ENCODE data around the gene FOXQ1. TPM values are rescaled to one million over a fixed set of nuclear protein-coding genes. Genes with fewer than 3 reads are reported as not detected.

FOXQ1 gene, protein sequence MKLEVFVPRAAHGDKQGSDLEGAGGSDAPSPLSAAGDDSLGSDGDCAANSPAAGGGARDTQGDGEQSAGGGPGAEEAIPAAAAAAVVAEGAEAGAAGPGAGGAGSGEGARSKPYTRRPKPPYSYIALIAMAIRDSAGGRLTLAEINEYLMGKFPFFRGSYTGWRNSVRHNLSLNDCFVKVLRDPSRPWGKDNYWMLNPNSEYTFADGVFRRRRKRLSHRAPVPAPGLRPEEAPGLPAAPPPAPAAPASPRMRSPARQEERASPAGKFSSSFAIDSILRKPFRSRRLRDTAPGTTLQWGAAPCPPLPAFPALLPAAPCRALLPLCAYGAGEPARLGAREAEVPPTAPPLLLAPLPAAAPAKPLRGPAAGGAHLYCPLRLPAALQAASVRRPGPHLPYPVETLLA
- total RNA-seq = not detected in 2 replicates

DNA sequence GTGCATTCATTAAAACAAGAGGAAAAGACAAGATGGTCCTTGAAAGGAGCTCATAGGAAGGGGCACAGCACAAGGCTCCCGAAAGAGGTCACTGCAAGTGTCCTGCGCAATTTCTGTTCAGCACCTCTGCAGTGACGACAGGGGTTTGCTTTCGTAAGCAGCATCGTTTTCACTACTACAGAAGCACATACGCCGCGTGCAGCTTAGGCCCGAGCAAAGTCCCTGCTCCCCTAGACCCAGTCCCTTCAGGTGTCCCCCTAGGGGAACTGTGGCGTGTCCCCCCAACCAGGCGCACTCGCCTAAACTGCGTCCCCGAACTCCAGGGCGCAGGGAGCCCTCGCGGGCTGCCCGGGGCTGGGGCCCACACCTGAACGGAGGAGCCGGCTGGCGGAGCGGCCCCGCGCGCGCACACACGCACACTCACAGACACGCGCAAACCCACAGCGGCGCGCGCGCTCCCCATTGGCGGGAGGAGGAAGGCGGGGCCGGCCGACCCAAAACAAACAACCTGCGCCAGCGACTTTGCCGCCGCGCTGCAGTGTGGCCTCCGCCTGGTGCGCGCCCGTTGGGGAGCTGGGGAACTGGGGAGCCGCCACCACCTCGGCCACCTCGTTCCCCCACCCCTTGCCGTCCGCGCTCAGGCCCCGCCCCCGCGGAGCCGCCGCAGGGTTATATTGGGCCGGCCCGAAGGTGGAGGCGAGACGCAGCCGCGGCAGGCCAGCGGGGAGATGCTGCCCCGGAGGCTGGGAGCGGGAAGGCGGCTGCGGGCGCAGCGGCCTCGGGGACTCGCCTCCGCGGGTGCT, at the start of gene FOXQ1:
Gene FOXQ1 (plus strand): TSS at position 699 of the 803 bp plus-strand sequence. CDS start 607 bp downstream, outside the sequence.
- intact Hi-C loops (cut with micrococcal nuclease) = loop anchor here (2.0 kb wide), 1 partner anchor 297 kb away; the partner anchor contains the start of gene FOXC1

DNA sequence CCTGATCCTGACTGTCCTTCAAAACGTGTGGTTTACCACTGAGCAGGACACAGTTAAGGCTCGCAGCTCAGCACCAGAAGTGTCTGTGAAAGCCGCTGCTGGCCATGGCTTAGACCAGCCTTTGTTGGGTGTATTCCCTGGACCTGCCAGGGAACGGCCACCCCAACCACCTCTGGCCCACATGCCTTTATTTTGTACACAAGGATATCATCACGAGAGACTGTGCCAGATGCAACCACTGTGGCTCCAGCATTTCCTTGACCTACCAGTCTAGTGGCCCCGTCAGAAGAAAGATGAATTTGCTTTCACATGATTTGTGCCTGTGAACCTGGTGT, 49.2 kb upstream of the FOXQ1 start:
- intact Hi-C loops (cut with micrococcal nuclease) = no loop called here

DNA sequence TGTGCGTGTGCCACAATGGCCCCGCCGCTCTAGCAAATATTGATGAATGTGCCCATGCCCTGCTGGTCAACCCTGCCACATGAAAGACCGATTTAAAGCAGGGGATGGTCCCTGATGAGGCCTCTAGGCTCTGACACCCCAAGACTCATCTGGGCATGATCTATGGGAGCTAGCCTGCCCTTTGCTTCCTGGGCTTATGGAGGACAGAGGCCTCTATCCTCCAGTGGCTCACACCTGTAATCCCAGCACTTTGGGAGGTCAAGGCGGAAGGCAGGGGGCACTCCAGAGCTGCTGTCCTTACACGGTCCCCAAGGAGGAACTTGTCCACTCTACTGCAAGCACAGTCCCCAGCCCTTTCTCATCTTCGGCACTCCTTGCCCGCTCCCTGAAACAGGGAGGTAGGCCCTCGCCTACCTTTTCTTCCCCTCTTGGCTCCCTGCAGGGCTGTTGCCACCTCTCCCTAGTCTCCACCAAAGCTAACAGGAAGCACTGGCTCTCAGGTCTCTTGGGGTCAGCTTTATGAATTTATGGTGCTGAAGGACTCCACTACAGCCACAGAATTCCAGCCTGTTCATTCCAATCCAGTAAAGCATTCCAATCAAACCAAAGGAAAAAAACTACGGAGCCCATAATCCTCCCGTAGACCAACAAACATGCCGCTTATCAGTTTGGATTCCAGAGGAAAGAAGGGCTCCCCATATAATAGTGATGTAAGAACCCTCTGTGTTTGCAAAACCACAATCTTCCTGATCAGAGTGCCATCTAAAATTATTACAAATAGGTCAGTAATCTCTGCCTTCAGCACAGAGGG, 48.7 kb upstream of the FOXQ1 start:
- intact Hi-C loops (cut with micrococcal nuclease) = no loop called here

DNA sequence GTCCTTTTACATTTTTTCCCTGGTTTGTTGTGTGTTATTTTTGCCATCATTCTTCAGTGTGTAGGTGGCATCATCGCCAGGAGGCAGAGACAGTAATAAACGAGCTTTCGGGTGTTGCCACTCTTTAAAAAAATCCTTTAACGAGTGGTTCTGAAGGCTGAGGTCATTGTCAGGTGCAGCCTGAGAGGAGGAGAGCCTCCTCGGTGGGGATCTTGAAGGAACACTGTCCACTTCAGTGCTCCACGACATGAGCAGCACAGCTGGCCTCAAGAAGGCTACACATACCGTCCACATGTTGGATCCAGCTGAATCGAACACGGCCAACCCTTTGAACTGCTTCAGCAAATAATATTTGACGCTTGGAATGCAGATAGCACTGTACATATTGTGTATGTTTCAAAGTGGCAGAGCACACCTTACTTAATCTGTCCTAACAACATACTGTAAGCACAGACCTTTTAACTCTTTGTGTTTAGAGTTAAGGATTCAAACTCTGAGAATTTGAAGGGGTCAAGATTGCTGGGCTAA, 48.0 kb upstream of the FOXQ1 start:
- intact Hi-C loops (cut with micrococcal nuclease) = no loop called here

DNA sequence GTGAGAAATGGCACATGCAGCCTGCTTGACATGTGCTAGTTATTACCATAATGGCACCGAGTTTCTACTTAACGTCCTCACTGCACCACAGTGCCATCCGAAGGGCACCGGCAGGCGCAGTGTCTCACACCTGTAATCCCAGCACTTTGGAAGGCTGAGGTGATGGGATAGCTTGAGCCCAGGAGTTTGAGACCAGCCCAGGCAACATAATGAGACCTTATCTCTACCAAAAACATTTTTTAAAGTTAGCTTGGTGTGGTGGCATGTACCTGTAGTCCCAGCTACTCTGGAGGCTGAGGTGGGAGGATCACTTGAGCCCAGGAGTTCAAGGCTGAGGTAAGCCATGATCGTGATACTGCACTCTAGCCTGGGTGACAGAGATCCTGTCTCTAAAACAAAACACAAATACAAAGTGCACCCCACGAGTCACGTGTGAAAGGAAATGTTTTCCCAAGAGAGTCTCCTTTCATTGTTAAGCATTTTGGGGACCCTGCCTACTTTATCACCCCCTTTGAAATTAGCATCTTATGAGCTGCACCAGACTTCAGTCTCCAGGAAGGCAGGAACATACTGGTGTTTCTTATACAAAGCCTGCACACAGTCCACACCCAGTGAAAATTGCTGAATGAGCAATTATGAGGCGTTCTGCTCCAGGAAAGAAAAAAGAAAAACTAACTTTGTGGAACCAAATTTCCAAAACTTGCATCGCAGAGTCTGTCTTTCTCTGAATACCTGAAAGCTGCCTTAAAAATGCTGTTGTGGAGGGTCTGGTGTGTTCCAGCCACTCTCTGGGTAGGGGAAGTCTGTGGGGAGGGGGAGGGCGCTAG, 47.1 kb upstream of the FOXQ1 start:
- intact Hi-C loops (cut with micrococcal nuclease) = no loop called here

DNA sequence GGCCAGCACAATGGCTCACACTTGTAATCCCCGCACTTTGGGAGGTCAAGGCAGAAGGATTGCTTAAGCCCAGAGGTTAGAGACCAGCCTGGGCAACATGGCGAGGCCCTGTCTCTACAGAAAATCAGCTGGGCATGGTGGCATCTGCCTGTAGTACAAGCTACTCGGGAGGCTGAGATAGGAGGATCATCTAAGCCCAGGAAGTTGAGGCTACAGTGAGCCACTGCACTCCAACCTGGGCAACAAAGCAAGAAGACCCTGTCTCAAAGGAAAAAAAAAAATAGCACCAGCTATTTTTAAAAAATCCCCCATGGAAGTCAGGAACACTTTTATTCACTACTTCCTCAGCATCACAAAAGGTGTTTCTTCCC, 45.2 kb upstream of the FOXQ1 start:
- intact Hi-C loops (cut with micrococcal nuclease) = no loop called here

DNA sequence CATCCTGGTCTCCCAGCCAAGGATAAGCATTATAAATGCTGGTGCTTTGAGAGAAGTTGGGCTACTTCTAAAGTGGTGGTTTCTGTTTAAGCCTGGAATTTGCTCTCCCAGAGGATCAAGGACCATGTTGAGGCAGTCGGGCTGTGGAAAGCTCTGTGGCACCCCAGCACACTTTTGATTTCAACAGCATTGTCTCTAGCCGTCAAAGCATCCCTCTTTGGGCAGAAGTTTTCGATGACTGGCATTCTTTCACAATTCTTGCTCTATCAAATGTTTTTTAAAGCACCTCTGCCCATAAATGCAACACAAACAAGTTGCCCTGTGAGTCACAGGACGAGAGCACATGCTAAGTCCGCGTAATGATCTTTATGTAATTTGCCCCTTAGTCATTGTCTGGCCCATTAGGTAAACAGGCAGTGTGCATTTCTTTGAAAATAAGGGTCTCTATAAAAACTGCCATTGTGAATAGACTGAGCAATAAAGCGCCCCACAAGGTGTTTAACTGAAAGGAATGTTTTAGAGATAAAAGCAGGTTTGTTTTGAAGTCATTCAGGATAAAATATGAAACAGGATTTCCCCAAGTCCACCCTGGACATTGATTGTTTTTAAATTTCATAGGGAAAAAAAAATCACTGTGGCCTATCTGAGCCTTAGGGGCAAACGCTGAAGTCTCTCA, 44.7 kb upstream of the FOXQ1 start:
- intact Hi-C loops (cut with micrococcal nuclease) = no loop called here

DNA sequence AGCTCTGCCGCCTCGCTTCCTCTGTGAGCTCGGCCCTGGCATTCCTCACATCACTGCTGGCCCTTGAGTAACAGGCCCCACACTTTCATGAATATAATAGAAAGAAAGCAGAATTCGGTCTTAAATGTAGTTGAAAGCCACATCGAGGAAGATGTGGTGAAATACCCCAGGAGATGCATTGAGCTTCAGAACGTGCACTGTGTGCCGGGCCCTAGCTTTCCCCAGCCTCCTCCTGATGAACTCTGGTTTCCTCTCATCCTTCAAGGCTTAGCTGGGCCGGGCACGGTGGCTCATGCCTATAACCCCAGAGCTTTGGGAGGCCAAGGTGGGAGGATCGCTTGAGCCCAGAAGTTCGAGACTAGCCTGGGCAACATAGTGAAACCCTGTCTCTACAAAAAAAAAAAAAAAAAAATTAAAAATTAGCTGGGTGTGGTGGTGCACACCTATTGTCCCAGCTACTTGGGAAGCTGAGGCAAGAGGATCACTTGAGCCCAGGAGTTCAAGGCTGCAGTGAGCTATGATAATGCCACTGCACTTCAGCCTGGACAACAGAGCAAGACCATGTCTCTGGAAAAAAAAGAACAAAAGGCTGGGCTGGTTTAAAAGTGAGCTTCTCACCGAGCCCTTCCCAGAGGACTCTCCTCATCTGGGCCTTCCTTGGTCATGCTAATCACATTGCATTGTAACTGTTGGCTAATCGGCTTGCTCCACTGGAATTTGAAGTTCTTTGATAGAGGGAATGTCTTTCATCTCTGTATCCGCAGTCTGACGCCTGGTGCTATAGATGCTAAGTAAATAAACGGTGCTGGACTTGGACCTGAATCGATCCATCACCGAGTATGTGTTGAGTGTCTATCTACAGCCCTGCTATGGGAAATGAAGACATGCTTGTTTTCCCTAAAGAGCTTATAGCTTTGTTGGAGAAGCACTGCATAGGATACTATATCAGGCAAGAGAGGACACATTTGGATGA, 43.8 kb upstream of the FOXQ1 start:
- intact Hi-C loops (cut with micrococcal nuclease) = no loop called here

DNA sequence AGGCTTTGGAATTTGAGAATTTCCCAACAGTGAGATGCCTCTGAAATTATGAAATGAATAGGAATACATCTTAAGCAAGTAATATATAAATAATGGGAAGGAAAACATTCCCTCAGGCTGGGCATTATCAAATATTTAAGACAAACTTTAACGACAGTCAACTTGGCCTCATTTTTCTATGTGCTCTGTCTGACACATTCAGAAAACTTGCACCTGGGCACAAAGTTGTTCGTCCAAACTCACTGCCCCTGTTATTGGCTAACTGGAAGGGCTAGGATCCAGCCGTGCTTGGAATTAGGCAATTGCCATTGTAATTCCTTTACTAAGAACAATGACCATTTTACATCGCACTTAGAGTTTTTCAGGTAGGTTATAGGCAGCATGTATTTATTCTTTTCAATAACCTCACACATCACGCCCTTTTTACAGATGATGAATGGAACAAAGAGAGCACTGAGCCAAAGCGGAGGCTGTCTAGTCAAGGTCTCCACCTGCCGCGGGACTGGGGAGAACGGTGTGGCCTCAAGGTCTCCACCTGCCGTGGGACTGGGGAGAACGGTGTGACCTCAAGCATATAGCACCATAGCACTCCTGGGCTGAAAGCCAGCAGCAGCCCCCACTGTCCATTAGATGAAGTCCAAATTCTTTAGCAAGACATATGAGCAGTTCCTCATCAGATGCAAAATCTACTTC, 40.7 kb upstream of the FOXQ1 start:
- intact Hi-C loops (cut with micrococcal nuclease) = no loop called here

DNA sequence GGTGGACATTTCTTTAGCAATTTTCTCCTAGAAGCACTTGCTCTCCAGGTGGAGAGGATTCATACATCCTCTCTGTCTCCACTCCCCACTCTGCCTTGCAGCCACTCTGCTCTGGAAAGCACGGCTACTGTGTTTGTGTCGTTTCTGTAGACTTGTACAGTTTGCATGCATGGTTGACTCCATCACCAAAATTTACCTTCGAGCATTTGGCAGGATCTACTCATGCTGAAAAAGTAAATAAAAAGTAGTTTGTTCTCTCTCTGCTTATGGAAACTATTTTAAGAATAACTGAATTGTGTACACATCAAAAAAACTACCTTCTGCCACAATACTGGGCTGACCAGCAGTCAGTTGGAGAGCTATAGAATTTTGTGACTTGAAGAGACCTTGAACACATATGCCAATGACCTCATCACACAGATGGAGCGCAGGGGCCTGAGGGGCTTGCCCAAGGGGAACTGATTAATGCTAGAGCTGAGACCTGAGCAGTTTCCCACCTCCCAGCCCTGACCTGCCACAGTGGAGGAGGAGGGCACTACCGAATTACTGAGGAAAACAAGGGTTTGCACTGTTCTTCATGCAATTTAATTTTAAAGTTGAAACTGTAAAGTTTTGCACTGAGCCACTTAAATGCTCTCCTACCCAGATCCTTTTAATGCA, 33.7 kb upstream of the FOXQ1 start:
- intact Hi-C loops (cut with micrococcal nuclease) = no loop called here

DNA sequence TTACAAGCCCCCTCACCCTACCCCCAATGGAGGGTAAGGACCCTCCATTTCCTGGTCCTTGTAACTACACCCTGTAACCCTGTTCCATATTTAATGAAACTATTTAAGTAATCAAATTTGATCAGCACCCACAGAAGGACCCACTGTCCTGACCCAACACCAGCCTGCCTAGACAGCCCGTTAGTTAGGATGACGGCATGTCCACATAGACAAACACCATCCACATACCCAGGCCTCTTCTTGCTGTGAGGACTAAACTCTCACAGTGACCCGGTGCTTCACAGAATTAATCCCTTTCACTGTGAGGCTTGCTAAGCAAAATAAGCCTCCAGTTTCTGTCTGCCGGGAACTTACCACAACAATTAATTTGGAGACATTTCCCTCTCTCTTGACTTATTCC, 32.8 kb upstream of the FOXQ1 start:
- intact Hi-C loops (cut with micrococcal nuclease) = no loop called here

DNA sequence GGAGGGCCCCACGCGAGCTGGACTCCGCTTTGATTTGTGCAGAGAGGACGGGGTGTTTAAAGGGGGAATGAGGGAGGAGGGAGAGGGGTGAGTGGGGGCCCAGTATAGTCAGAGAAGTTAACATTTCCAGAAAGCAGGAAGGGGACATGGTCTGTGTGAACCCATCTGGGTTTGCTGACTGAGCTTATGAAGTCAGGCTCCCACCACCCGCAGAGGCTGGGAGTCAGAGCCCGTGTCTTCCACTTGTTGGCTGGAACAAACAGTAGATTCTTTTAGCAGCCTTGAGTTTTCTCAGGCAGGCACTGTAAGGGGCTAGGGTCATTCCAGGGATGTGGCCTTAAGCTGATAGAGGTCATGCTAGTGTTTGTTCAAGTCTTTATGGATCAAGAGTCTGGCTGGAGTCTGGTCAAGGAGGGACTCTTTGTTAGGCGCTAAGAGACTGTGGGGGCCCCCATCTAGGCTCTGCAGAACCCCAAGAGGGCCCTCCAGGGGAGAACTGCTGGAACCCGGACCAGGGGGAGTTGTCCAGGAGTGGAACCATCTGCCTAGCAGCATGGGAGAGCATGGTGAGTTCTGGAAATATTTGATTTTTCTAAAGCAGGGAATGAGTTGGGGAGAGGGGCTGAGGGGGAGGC, 31.1 kb upstream of the FOXQ1 start:
- intact Hi-C loops (cut with micrococcal nuclease) = no loop called here

DNA sequence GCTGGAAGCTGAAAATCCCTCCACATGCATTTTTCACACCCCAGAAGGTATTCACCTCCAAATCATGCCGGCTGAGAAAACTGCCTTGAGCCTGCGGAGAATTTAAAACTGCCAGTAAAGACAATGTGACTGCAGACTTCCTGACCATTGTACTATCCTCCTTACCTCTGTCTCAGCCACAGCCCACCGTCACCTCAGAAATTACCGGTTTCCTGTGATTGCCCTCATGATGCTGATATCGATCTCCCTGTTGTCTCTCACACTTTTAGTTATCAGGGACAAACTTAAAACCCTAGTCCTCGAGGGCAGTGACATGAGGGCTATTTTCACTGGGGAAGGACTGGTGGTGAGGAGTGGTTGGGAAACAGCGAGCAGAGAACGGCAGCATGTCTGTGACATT, 30.2 kb upstream of the FOXQ1 start:
- intact Hi-C loops (cut with micrococcal nuclease) = no loop called here

DNA sequence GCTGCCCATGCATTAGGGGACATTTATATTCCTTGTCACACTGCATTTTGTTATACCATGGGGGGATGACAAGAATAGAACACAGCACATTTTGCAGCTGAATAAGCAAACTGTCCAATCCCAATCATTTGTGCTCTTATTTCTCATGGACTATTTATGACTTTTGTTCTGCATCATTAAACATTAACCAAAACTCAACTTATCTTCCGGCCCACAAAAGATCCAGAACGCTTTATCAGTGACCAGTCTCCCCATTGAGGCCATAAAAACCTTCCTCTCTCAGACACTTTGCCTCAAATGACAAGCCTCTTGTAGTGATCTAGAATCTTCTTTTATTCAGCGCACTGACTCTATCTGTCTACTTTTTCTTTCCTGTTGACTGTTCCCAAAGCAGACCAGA, 28.4 kb upstream of the FOXQ1 start:
- intact Hi-C loops (cut with micrococcal nuclease) = no loop called here

DNA sequence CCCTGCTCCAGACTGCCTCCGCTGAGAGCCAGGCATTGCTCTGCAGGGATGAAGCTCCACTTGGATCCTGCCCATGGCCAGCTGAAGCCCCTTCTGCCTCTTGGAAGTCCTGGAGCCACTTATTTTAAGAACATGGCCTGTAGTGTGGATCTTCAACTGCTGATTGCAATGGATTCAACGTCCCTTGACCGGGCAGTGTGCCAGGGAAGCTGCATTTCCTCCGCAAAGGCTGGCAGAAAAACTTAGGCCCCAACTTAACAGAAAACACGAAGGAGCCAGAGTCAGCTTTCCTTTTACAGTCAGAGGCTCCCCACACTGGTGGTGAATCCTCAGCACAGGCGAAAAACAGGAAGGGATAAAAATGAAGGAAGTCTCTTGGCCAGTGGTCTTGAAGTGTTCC, 26.3 kb upstream of the FOXQ1 start:
- intact Hi-C loops (cut with micrococcal nuclease) = no loop called here

DNA sequence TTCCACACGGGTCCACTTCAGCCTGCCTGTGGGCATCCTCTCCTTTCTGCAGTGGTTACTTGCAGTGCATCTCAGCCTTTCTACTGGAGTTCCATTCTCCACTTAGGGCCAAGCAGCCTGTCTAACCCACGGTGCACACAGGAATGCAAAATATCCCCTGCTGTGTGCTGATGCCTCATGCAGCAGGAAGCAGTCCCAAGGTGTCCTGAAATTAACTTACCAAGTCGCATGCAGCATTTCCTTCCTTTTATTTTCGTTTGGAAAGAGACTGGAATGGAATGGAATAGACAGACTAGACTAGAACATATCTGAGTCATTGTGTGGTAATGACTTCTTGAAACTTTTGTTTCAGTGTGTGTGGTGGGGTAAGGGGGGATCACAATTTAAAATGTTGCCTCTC, 25.9 kb upstream of the FOXQ1 start:
- intact Hi-C loops (cut with micrococcal nuclease) = no loop called here

DNA sequence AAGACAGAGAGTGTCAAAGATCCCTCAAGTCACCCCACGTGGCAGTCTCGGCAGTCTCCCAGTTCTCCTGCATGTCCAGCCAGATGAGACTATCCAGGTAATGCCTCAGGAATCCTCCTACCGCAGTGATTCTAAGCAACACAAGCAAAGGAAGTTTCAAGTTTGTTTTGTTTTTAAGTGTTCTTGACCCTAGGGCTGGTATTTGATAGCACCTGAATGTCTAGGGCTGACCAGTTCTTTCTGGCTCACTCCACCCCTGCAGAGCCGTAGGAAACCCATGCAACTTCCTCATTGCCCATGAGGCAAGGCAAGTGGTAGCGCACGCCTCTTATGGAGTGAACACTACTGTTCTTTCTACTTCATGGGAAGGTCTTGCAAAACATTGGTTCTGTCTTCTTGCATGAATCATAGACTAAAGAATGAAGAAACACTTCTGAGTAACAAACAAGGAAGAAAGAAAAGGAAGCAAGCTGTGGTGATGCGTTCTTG, 24.8 kb upstream of the FOXQ1 start:
- intact Hi-C loops (cut with micrococcal nuclease) = no loop called here
